ENCODE results near the gene RPTOR. TPM values are rescaled to one million over a fixed set of nuclear protein-coding genes. Genes with fewer than 3 reads are reported as not detected.

RPTOR gene
- total and polyA plus RNA-seq, 2 donors (not counting 3 experiments of a cell fraction or from before 2014, with no cell fraction given): 10.7 to 41.8 TPM

DNA sequence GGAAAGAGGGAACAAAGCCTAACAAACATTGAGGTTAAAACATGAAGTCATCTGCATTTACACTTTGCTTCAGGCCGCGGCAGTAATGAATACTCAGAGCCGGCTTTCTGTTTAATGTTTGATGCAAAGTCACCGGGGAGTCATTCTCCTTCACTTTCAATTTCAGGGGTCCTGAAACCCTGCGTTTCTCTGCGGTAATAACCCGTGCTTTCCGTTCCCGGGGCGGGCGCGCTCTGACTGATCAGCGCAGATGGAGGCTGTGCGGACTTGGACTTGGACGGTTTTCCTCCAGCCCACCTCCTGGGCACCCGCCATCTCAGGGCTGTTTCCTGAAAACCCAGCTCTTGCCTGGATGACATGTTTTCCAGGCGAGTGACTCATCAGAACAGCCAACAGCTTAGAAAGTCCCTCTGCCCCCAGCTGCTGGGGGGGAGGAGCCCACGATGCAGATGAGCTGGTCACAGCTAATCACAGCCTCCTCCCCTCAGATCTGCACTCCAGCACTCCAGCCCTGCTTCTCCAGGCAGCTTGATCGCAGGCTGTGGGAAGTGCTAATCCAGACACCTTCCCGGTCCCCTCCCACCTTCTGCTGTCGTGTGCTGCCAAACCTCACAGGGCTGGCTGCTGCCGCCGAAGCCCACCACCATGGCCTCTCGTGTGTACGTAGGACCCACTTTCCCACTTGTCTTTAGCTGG is 288.4 kb downstream of the RPTOR start:
- H3K9me1 ChIP-seq (replicated peaks; ENCODE audit: control insufficient read depth, extremely low read depth, insufficient read depth, low read length): no peaks in the 10 kb centered on the region
- no peaks in the 10 kb centered on the region for H3K36me3 ChIP-seq (ENCODE audit: control insufficient read depth in 2 of 2, extremely low read depth in 1 of 2, insufficient read depth in 2 of 2, low read length in 2 of 2)
- H3K4me2 ChIP-seq (ENCODE audit: insufficient read depth, low read length): peak overlapping the region; percentile 70
- BruUV-seq (replicated peaks): no TSS peak
- H3K9me3 ChIP-seq (replicated peaks; ENCODE audit: control insufficient read depth, insufficient read depth, low read length): no peaks in the 10 kb centered on the region
- H2AFZ ChIP-seq (ENCODE audit: low read depth, low read length): peak overlapping the region; percentile 45
- no peaks in the 10 kb centered on the region for H4K20me1 ChIP-seq (replicated peaks; ENCODE audit: control insufficient read depth, extremely low read depth, insufficient read depth, low read length)
- H3K9ac ChIP-seq (replicated peaks; ENCODE audit: extremely low read depth, insufficient read depth, low read length): peak overlapping the region; percentile 84
- TF ChIP-seq, protein P1, sequence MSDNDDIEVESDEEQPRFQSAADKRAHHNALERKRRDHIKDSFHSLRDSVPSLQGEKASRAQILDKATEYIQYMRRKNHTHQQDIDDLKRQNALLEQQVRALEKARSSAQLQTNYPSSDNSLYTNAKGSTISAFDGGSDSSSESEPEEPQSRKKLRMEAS (IDR thresholded peaks at IDR 0.05; ENCODE audit: insufficient read depth, insufficient read length): peak; percentile 48
- TF ChIP-seq POLR2AphosphoS5 (IDR thresholded peaks at IDR 0.05; ENCODE audit: insufficient read depth, low read depth, low read length): peak; percentile 64
- peak; percentile 92 for TF ChIP-seq JUN (IDR thresholded peaks at IDR 0.05; ENCODE audit: borderline replicate concordance, insufficient read depth, insufficient read length, low read depth)
- TF ChIP-seq, protein P2, sequence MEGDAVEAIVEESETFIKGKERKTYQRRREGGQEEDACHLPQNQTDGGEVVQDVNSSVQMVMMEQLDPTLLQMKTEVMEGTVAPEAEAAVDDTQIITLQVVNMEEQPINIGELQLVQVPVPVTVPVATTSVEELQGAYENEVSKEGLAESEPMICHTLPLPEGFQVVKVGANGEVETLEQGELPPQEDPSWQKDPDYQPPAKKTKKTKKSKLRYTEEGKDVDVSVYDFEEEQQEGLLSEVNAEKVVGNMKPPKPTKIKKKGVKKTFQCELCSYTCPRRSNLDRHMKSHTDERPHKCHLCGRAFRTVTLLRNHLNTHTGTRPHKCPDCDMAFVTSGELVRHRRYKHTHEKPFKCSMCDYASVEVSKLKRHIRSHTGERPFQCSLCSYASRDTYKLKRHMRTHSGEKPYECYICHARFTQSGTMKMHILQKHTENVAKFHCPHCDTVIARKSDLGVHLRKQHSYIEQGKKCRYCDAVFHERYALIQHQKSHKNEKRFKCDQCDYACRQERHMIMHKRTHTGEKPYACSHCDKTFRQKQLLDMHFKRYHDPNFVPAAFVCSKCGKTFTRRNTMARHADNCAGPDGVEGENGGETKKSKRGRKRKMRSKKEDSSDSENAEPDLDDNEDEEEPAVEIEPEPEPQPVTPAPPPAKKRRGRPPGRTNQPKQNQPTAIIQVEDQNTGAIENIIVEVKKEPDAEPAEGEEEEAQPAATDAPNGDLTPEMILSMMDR (IDR thresholded peaks at IDR 0.05; ENCODE audit: extremely low read depth in 1 of 2, insufficient read depth in 1 of 2, low read depth in 1 of 2, low read length in 2 of 2): no peak
- TF ChIP-seq POLR2A (IDR thresholded peaks at IDR 0.05; ENCODE audit: low read depth, low read length): peak; percentile 91
- peak; percentile 97 for TF ChIP-seq FOS (IDR thresholded peaks at IDR 0.05; ENCODE audit: borderline replicate concordance, insufficient read depth, low read length)
- H3K4me1 ChIP-seq (ENCODE audit: control insufficient read depth, extremely low read depth, insufficient read depth, low read length): peaks cover 12% of the 10 kb centered on the region
- H3K4me3 ChIP-seq (replicated peaks in 1 of 3; ENCODE audit: insufficient read depth in 1 of 3, low read depth in 1 of 3, low read length in 3 of 3): peak overlapping the region in 2 of 3 experiments; percentile 28 to 47
- DNase-seq (ENCODE audit: low read depth, low spot score): peak; percentile 99
- peak; percentile 100 for FAIRE-seq
- no peaks in the 10 kb centered on the region for H3K79me2 ChIP-seq (ENCODE audit: control insufficient read depth, insufficient read depth, low read length)
- ChIA-PET CTCF (interaction anchor here (0.8 to 1.8 kb wide), 14 partner anchors 9 to 406 kb away, joined by 3 to 7 read pairs (median 5); no protein-coding TSS in a partner anchor), POLR2A (interaction anchor here (0.9 kb wide), 1 partner anchor 27 kb away, joined by 4 read pairs; no protein-coding TSS in a partner anchor)
- no peaks in the 10 kb centered on the region for H3K27me3 ChIP-seq (ENCODE audit: control insufficient read depth in 2 of 2, insufficient read depth in 2 of 2, low read length in 2 of 2)
- intact Hi-C loops (cut with micrococcal nuclease) (loop anchor here (1.0 to 10.0 kb wide), 6 partner anchors 23 to 288 kb away; partner anchors contain the start of gene RPTOR), dilution Hi-C loops (cut with MboI; ENCODE audit: extremely low pct_ligation_motif_present, low sequenced_read_pairs) (no loop called here)
- H3K27ac ChIP-seq (ENCODE audit: insufficient read depth, low read depth, low read length): peak overlapping the region; percentile 96

Measured in endothelial cell of umbilical vein (primary cell).